Neural cell (in vitro differentiated cells): ENCODE results near the gene ARSJ.

Experiments used
- CTCF ChIP-seq: fragments of 450-650 bp; IDR thresholded peaks from 2 replicates; pipeline ENCODE4 v1.5.1; 2014; ENCODE audit warnings: antibody characterized with exemption, mild to moderate bottlenecking, moderate library complexity; ENCODE audit not compliant: poor library complexity, severe bottlenecking
- EP300 ChIP-seq: fragments of 450-650 bp; conservative IDR thresholded peaks from 2 replicates; pipeline ENCODE4 v1.6.1; 2014; ENCODE audit warnings: antibody characterized with exemption, mild to moderate bottlenecking, moderate library complexity; ENCODE audit not compliant: poor library complexity, severe bottlenecking
- EZH2 ChIP-seq: fragments of 200-600, 300-800 bp; shearing (Covaris generic), sonication (generic); IDR thresholded peaks from 2 replicates; pipeline ENCODE4 v1.6.1; 2014; ENCODE audit warnings: antibody characterized with exemption, low read length, borderline replicate concordance, mild to moderate bottlenecking; ENCODE audit not compliant: insufficient read depth, poor library complexity, severe bottlenecking
- MXI1 ChIP-seq: fragments of 450-650 bp; conservative IDR thresholded peaks from 2 replicates; pipeline ENCODE4 v1.6.1; 2014; ENCODE audit warnings: antibody characterized with exemption, mild to moderate bottlenecking; ENCODE audit not compliant: poor library complexity, severe bottlenecking
- POLR2AphosphoS5 ChIP-seq: IDR thresholded peaks from 2 replicates; pipeline ENCODE4 v1.6.1; 2012
- RAD21 ChIP-seq: fragments of 450-650 bp; conservative IDR thresholded peaks from 2 replicates; pipeline ENCODE4 v1.6.1; 2014; ENCODE audit warnings: antibody characterized with exemption, mild to moderate bottlenecking, moderate library complexity
- REST ChIP-seq: IDR thresholded peaks from 2 replicates; pipeline ENCODE4 v1.6.1; 2012; ENCODE audit warnings: borderline replicate concordance
- SMC3 ChIP-seq: fragments of 450-650 bp; conservative IDR thresholded peaks from 2 replicates; pipeline ENCODE4 v1.6.1; 2014; ENCODE audit warnings: antibody characterized with exemption, mild to moderate bottlenecking, moderate library complexity; ENCODE audit not compliant: poor library complexity
- TAF1 ChIP-seq: IDR thresholded peaks from 2 replicates; pipeline ENCODE4 v1.6.1; 2012; ENCODE audit warnings: low read depth

- TF ChIP-seq CTCF: no peak
- no peak for TF ChIP-seq EZH2
- no peak for TF ChIP-seq SMC3
- no peak for TF ChIP-seq TAF1
- no peak for TF ChIP-seq POLR2AphosphoS5
- TF ChIP-seq RAD21: no peak
- TF ChIP-seq EP300: no peak
- TF ChIP-seq REST: no peak
- TF ChIP-seq MXI1: no peak
Measured at GRCh38 chr4:114028071-114028470, 48.6 kb upstream of the ARSJ start.
